T-cell (primary cell): ENCODE measurements around the gene TMEM26. TPM values are rescaled to one million over a fixed set of nuclear protein-coding genes. Genes with fewer than 3 reads are reported as not detected.

Source experiments
- ATAC-seq, 4 experiments: fragments of 200-7000 bp in 3 of 4; fragments of 150-1000 bp in 1 of 4; cut with Tn5 transposase; replicated peaks in 1 of 4; 1 replicate in 3 of 4; 2 replicates in 1 of 4; pipeline ENCODE4 v1.10.0; 2021; ENCODE audit warnings: moderate library complexity in 3 of 4, mild to moderate bottlenecking in 2 of 4, moderate number of reproducible peaks in 1 of 4
- CTCF ChIA-PET, 2 donors: fragments of 300-600 bp; sonication (Branson Sonifier 250); formaldehyde crosslinking; loops; one replicate each; lab custom pipeline; 2022; ENCODE audit warnings: antibody characterized with exemption in 2 of 2; lab: Charles Lee
- POLR2A ChIA-PET, 2 donors: fragments of 300-600 bp; sonication (Branson Sonifier 250); formaldehyde crosslinking; loops; one replicate each; lab custom pipeline; 2022; ENCODE audit warnings: antibody characterized with exemption in 2 of 2; lab: Charles Lee
- DNase-seq, 35 experiments: peaks; one replicate each; pipeline versions ENCODE4 v3.0.0 to v3.0.0-alpha.2; 2013 to 2023
- H3K27ac ChIP-seq: one replicate; pipeline ENCODE4 v1.5.1; 2013; ENCODE audit warnings: low read length
- H3K27me3 ChIP-seq, 2 experiments: replicated peaks in 1 of 2; 1 replicate in 1 of 2; 2 replicates in 1 of 2; pipeline versions ENCODE4 v1.6.1 to v1.7.0; 2013; ENCODE audit warnings: low read length in 1 of 2, mixed read lengths in 1 of 2; ENCODE audit not compliant: control insufficient read depth in 2 of 2, insufficient read depth in 2 of 2; ENCODE audit errors: extremely low read depth in 1 of 2
- H3K36me3 ChIP-seq, 2 donors: 1 replicate in 1 of 2; 2 replicates in 1 of 2; pipeline versions ENCODE4 v1.6.1 to v1.7.0; 2013; ENCODE audit warnings: low read length in 1 of 2; ENCODE audit not compliant: control insufficient read depth in 2 of 2, insufficient read depth in 1 of 2; ENCODE audit errors: extremely low read depth in 1 of 2
- H3K4me1 ChIP-seq, 2 experiments: 1 replicate in 1 of 2; 2 replicates in 1 of 2; pipeline versions ENCODE4 v1.6.1 to v1.7.0; 2013; ENCODE audit warnings: low read length in 2 of 2, mixed read lengths in 1 of 2; ENCODE audit not compliant: insufficient read depth in 2 of 2, control insufficient read depth in 1 of 2; ENCODE audit errors: extremely low read depth in 1 of 2
- H3K4me3 ChIP-seq, 2 donors: 1 replicate in 1 of 2; 2 replicates in 1 of 2; pipeline versions ENCODE4 v1.5.1 to v1.7.0; 2013; ENCODE audit warnings: mild to moderate bottlenecking in 2 of 2, low read length in 1 of 2, moderate library complexity in 1 of 2; ENCODE audit not compliant: control insufficient read depth in 1 of 2; ENCODE audit errors: extremely low read depth in 1 of 2
- H3K9me3 ChIP-seq: 2 replicates; pipeline ENCODE4 v1.7.0; 2013
- H3K27ac Mint-ChIP-seq, 2 donors: one replicate each; pipeline ENCODE4 v1.8.0; 2020 to 2021; ENCODE audit warnings: mild to moderate bottlenecking in 2 of 2, mixed read lengths in 2 of 2
- H3K27me3 Mint-ChIP-seq, 2 donors: one replicate each; pipeline ENCODE4 v1.8.0; 2021 to 2022; ENCODE audit warnings: mixed read lengths in 2 of 2
- H3K36me3 Mint-ChIP-seq: one replicate; pipeline ENCODE4 v1.8.0; 2021; ENCODE audit warnings: mixed read lengths
- H3K4me1 Mint-ChIP-seq, 3 donors: one replicate each; pipeline ENCODE4 v1.8.0; 2020 to 2022; ENCODE audit warnings: mixed read lengths in 3 of 3, mild to moderate bottlenecking in 1 of 3
- H3K4me3 Mint-ChIP-seq, 3 donors: one replicate each; pipeline ENCODE4 v1.8.0; 2020 to 2022; ENCODE audit warnings: mild to moderate bottlenecking in 3 of 3, mixed read lengths in 3 of 3, moderate library complexity in 3 of 3
- H3K9me3 Mint-ChIP-seq, 3 donors: one replicate each; pipeline ENCODE4 v1.8.0; 2020 to 2022; ENCODE audit warnings: mixed read lengths in 3 of 3
- WGBS: methylation state at CpG from one replicate; pipeline ENCODE4 v1.1.5; 2013; ENCODE audit warnings: missing lambda C conversion rate; ENCODE audit not compliant: insufficient coverage; 5-methylcytosine and 5-hydroxymethylcytosine counted together
- total RNA-seq, 35 experiments: library from RNA in 6 of 35; stranded (reverse) in 6 of 35; fragments of 120-200 nt in 1 of 35; gene quantifications; one replicate each; pipeline versions ENCODE4 v1.2.1 to v1.2.4 and lab custom pipeline; 2013 to 2026

TMEM26 gene
- total RNA-seq (not detected), total RNA-seq (lab: John Stamatoyannopoulos, UW) (0 to 0.20 (median 0) reads per million in 29 experiments)
- total RNA-seq (2013), result 0.07 TPM

DNA sequence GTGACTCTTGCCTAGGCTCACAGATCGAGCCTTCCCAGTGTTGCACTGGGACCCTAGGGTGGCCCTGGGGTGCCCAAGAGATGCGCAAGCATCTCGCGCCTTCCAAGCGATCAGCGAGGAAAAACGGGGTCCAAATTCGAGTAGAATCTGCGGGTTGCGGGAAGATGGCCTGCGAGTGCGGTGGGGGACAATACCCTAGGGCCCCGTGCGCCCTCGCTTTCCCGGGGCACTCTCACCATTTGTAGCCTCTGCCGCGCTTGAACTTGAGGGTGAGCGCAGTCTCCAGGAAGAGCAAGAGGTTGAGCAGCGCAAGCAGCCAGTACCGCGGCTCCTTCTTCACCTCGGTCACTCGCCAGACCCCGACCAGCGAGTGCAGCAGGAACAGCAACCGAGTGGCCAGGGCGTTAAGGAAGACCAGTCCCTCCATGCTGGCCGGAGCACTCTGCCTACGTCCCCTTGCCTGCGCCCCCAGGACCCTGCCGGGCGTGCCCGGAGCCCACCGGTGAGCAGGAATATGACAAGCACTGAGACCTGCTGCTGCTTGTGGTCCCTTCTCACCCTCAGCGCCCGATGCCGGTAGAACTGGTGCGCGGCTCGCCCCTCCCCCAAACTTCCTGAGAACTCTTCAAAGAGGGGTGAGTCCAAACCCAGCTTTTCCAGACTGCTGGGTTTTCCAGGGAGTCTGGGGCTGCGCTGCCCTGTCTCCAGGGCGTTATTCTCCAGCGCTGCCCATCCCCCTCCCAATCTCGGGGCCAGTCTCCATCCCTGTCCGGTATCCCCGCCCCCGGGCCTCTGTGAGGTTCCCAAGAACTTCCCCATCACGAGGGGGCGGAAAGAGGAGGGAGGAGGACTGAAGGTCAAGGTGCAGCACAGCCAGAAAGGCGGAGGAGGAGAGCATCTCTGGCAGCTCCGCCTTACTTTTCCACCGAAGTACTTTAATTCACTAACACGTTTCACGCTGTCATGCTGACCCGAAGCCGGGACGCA, at the start of gene TMEM26:
TSS of gene TMEM26 (minus strand) at position 727 of the 987 bp plus-strand sequence. CDS start at position 427, 300 bp downstream.
- H3K4me1 Mint-ChIP-seq, result peaks cover 8 to 17% (median 8%) of the 10 kb centered on the region in 3 donors
- no peak within 1 kb of the TSS for H3K27ac Mint-ChIP-seq
- H3K27me3 Mint-ChIP-seq, result peaks cover 39 to 41% of the 10 kb centered on the region in 2 donors
- DNase-seq (no peak), ATAC-seq (no peak)
- H3K9me3 Mint-ChIP-seq, result no peaks in the 10 kb centered on the region
- H3K4me3 ChIP-seq, result peak within 1 kb of the TSS in 1 of 2 donors; percentile 94
- WGBS, result 8% methylated on average over 48 of the region's 58 CpGs
- H3K4me3 Mint-ChIP-seq, result peak within 1 kb of the TSS in 2 of 3 donors; percentile 25 to 45
- H3K36me3 ChIP-seq, result no peaks in the 10 kb centered on the region
- peaks cover 0 to 18% of the 10 kb centered on the region in 2 experiments for H3K27me3 ChIP-seq
- no peak within 1 kb of the TSS for H3K27ac ChIP-seq
- CTCF ChIA-PET, result interaction anchor here in 1 of 2 donors (0.6 kb wide), 1 partner anchor 29 kb away, joined by 3 read pairs; no protein-coding TSS in a partner anchor
- POLR2A ChIA-PET, result no interaction called here
- no peaks in the 10 kb centered on the region for H3K9me3 ChIP-seq
- H3K36me3 Mint-ChIP-seq, result no peaks in the 10 kb centered on the region
- peaks cover 7 to 16% of the 10 kb centered on the region in 2 experiments for H3K4me1 ChIP-seq

- ChIA-PET CTCF (no interaction called here), POLR2A (no interaction called here)
- Histone ChIP-seq H3K4me1 (no peaks in the 10 kb centered on the region), H3K36me3 (no peaks in the 10 kb centered on the region), H3K27me3 (no peaks in the 10 kb centered on the region), H3K4me3 (no peak overlapping the region), H3K9me3 (no peaks in the 10 kb centered on the region), H3K27ac (no peak overlapping the region)
- no peak overlapping the region for H3K27ac Mint-ChIP-seq
- peaks cover 0 to 9% of the 10 kb centered on the region in 2 donors for H3K27me3 Mint-ChIP-seq
- H3K4me3 Mint-ChIP-seq, result no peak overlapping the region
- no peak for DNase-seq
- H3K9me3 Mint-ChIP-seq, result no peaks in the 10 kb centered on the region
- ATAC-seq, result no peak
- no peaks in the 10 kb centered on the region for H3K36me3 Mint-ChIP-seq
- no peaks in the 10 kb centered on the region for H3K4me1 Mint-ChIP-seq
These were observed 47.3 kb upstream of the TMEM26 start for GRCh38 chr10:61500460-61500859.

GRCh38 chr10:61492364-61492995, 39.3 kb upstream of the TMEM26 start:
- no peaks in the 10 kb centered on the region for H3K36me3 Mint-ChIP-seq
- no peak overlapping the region for H3K4me3 Mint-ChIP-seq
- Histone ChIP-seq H3K27me3 (no peaks in the 10 kb centered on the region), H3K4me3 (no peak overlapping the region), H3K36me3 (no peaks in the 10 kb centered on the region), H3K9me3 (no peaks in the 10 kb centered on the region), H3K27ac (no peak overlapping the region), H3K4me1 (no peaks in the 10 kb centered on the region)
- no peaks in the 10 kb centered on the region for H3K9me3 Mint-ChIP-seq
- CTCF ChIA-PET, result no interaction called here
- ATAC-seq (no peak), DNase-seq (no peak)
- H3K27ac Mint-ChIP-seq, result no peak overlapping the region
- peaks cover 3 to 4% of the 10 kb centered on the region in 2 donors for H3K27me3 Mint-ChIP-seq
- H3K4me1 Mint-ChIP-seq, result no peaks in the 10 kb centered on the region
- WGBS, result no CpG with 5 or more reads among the region's 2 CpGs
- POLR2A ChIA-PET, result interaction anchor here in 1 of 2 donors (0.5 kb wide), 1 partner anchor 1616 kb away, joined by 4 read pairs; no protein-coding TSS in a partner anchor

DNA sequence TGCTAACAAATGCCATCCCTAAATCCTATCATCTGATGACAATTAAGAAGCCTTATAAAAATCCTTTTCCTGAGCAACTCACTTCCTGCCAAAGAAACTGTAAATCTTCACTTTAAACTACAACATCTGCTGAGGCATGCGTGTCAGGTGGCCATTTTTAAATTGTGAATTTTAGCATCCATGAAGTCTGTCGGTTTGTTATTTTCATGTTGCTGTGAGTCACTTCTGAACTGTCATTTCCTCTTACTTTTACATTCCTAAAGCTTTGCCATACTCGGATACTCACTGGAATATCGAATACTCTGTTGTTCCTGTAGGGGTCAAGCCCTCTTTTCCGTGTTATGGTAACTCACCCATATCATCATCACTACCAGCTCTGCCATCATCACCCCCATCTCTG, 34.3 kb upstream of the TMEM26 start:
- ChIA-PET POLR2A (interaction anchor here in 1 of 2 donors (0.6 kb wide), 1 partner anchor 222 kb away, joined by 3 read pairs; no protein-coding TSS in a partner anchor), CTCF (no interaction called here)
- WGBS, result 67% methylated on average over 5 of the region's 5 CpGs
- H3K4me3 ChIP-seq, result no peak overlapping the region
- ATAC-seq (no peak), DNase-seq (no peak)
- no peaks in the 10 kb centered on the region for H3K4me1 Mint-ChIP-seq
- no peaks in the 10 kb centered on the region for H3K36me3 Mint-ChIP-seq
- no peaks in the 10 kb centered on the region for H3K9me3 Mint-ChIP-seq
- no peaks in the 10 kb centered on the region for H3K27me3 ChIP-seq
- H3K27me3 Mint-ChIP-seq, result peaks cover 3 to 10% of the 10 kb centered on the region in 2 donors
- no peaks in the 10 kb centered on the region for H3K9me3 ChIP-seq
- no peak overlapping the region for H3K27ac Mint-ChIP-seq
- no peak overlapping the region for H3K4me3 Mint-ChIP-seq
- H3K27ac ChIP-seq, result no peak overlapping the region
- no peaks in the 10 kb centered on the region for H3K4me1 ChIP-seq
- H3K36me3 ChIP-seq, result no peaks in the 10 kb centered on the region

- Histone ChIP-seq H3K9me3 (no peaks in the 10 kb centered on the region), H3K36me3 (no peaks in the 10 kb centered on the region), H3K27ac (no peak overlapping the region), H3K27me3 (no peaks in the 10 kb centered on the region), H3K4me1 (no peaks in the 10 kb centered on the region), H3K4me3 (no peak overlapping the region)
- no peak overlapping the region for H3K4me3 Mint-ChIP-seq
- ATAC-seq (no peak), DNase-seq (no peak)
- peaks cover 3 to 10% of the 10 kb centered on the region in 2 donors for H3K27me3 Mint-ChIP-seq
- no peaks in the 10 kb centered on the region for H3K36me3 Mint-ChIP-seq
- no peaks in the 10 kb centered on the region for H3K9me3 Mint-ChIP-seq
- CTCF ChIA-PET, result no interaction called here
- whole genome bisulfite sequencing, result no CpG with 5 or more reads among the region's 2 CpGs
- no peaks in the 10 kb centered on the region for H3K4me1 Mint-ChIP-seq
- POLR2A ChIA-PET, result interaction anchor here in 1 of 2 donors (0.6 kb wide), 1 partner anchor 223 kb away, joined by 3 read pairs; no protein-coding TSS in a partner anchor
- H3K27ac Mint-ChIP-seq, result no peak overlapping the region
These were observed 33.7 kb upstream of the TMEM26 start for GRCh38 chr10:61486738-61487396.

DNA sequence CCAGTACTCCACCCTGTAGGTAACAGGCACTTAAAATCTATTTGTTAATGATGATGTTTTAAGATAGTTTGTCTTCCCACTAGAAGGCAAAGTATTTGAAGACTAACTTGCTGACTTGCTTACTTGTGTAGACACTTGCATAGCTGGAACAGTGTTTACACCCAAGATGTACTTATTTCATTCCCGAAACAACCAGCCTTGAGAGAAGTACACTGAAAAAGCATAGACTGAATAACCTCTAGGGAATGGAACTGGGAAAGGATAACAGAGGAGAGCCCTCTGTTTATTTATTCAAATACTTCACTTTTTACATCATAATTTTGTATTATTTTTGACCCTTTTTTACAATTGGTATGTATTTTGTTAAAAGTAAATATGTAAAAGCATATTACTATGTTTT, 33.1 kb upstream of the TMEM26 start:
- no peaks in the 10 kb centered on the region for H3K27me3 ChIP-seq
- DNase-seq, result no peak
- CTCF ChIA-PET, result no interaction called here
- no peaks in the 10 kb centered on the region for H3K4me1 ChIP-seq
- H3K36me3 ChIP-seq, result no peaks in the 10 kb centered on the region
- Mint-ChIP-seq H3K27ac (no peak overlapping the region), H3K4me1 (no peaks in the 10 kb centered on the region), H3K4me3 (no peak overlapping the region), H3K36me3 (no peaks in the 10 kb centered on the region), H3K9me3 (no peaks in the 10 kb centered on the region), H3K27me3 (peaks cover 3 to 10% of the 10 kb centered on the region in 2 donors)
- POLR2A ChIA-PET, result no interaction called here
- no peak overlapping the region for H3K27ac ChIP-seq
- WGBS, result no CpG with 5 or more reads among the region's 1 CpG
- no peaks in the 10 kb centered on the region for H3K9me3 ChIP-seq
- no peak overlapping the region for H3K4me3 ChIP-seq
- no peak for ATAC-seq
